Cerebellar nuclear complex (tissue), 1 donor: Measurements from ENCODE around the gene FAM13A.

Experiments
- DNase-seq, 2 experiments: peaks; one replicate each; lab custom pipeline; 2025; lab: John Stamatoyannopoulos, UW

FAM13A gene

GRCh38 chr4:88747351-88747750 lies 309.6 kb downstream of the FAM13A start:
- no peak for DNase-seq

- no peak for DNase-seq
These were observed 310.8 kb downstream of the FAM13A start for GRCh38 chr4:88746206-88746605.

GRCh38 chr4:88745581-88746163 lies 311.3 kb downstream of the FAM13A start:
- peak; percentile 2 to 39 for DNase-seq

- DNase-seq, result no peak
These were observed 311.8 kb downstream of the FAM13A start for GRCh38 chr4:88745175-88745574.

- no peak for DNase-seq
These were observed 312.4 kb downstream of the FAM13A start for GRCh38 chr4:88744609-88745008.

- no peak for DNase-seq
These were observed 313.3 kb downstream of the FAM13A start for GRCh38 chr4:88743696-88744095.

GRCh38 chr4:88742561-88742960 lies 314.4 kb downstream of the FAM13A start:
- no peak for DNase-seq

- DNase-seq, result no peak
These were observed 318.8 kb downstream of the FAM13A start for GRCh38 chr4:88738180-88738579.

GRCh38 chr4:88737307-88737941 lies 319.6 kb downstream of the FAM13A start:
- DNase-seq, result no peak

GRCh38 chr4:88736264-88736663 lies 320.7 kb downstream of the FAM13A start:
- no peak for DNase-seq

GRCh38 chr4:88735564-88735963 lies 321.4 kb downstream of the FAM13A start:
- no peak for DNase-seq

- no peak for DNase-seq
These were observed 322.5 kb downstream of the FAM13A start for GRCh38 chr4:88734403-88734949.

GRCh38 chr4:88732714-88733368 lies 324.1 kb downstream of the FAM13A start:
- DNase-seq, result no peak

GRCh38 chr4:88731381-88731780 lies 325.6 kb downstream of the FAM13A start:
- DNase-seq, result no peak

GRCh38 chr4:88730811-88731210 lies 326.2 kb downstream of the FAM13A start:
- no peak for DNase-seq

- DNase-seq, result peak in 1 of 2 experiments; percentile 12
These were observed 327.7 kb downstream of the FAM13A start for GRCh38 chr4:88729146-88729760.

GRCh38 chr4:88728146-88728545 lies 328.8 kb downstream of the FAM13A start:
- no peak for DNase-seq

- DNase-seq, result no peak
These were observed 331.0 kb downstream of the FAM13A start for GRCh38 chr4:88725986-88726385.

GRCh38 chr4:88725143-88725542 lies 331.8 kb downstream of the FAM13A start:
- DNase-seq, result no peak

GRCh38 chr4:88724406-88724805 lies 332.6 kb downstream of the FAM13A start:
- no peak for DNase-seq

GRCh38 chr4:88722828-88723227 lies 334.2 kb downstream of the FAM13A start:
- DNase-seq, result no peak

GRCh38 chr4:88722276-88722780 lies 334.7 kb downstream of the FAM13A start:
- DNase-seq, result no peak
